Neural progenitor cell (in vitro differentiated cells): Measurements from ENCODE around the gene CELA1. TPM values are rescaled to one million over a fixed set of nuclear protein-coding genes. Genes with fewer than 3 reads are reported as not detected.

Experiments used
- DNase-seq: peaks from one replicate; pipeline ENCODE4 v3.0.0-alpha.2; 2016; ENCODE audit warnings: low spot score
- H2AFZ ChIP-seq: fragments of 200-600 bp; sonication (generic); replicated peaks from 2 replicates; pipeline ENCODE4 v1.6.1; 2016; ENCODE audit warnings: antibody characterized with exemption
- H3F3A ChIP-seq: fragments of 200-600 bp; sonication (generic); 2 replicates; pipeline ENCODE4 v1.6.1; 2016; ENCODE audit warnings: antibody characterized with exemption, low read depth
- H3K27ac ChIP-seq: fragments of 200-600 bp; sonication (generic); 2 replicates; pipeline ENCODE4 v1.5.1; 2016; ENCODE audit warnings: mild to moderate bottlenecking
- H3K27me3 ChIP-seq: fragments of 200-600 bp; sonication (generic); 2 replicates; pipeline ENCODE4 v1.6.1; 2016; ENCODE audit warnings: mild to moderate bottlenecking, moderate library complexity
- H3K36me3 ChIP-seq: fragments of 200-600 bp; sonication (generic); 2 replicates; pipeline ENCODE4 v1.5.1; 2016
- H3K4me1 ChIP-seq: fragments of 200-600 bp; sonication (generic); 2 replicates; pipeline ENCODE4 v1.6.1; 2016; ENCODE audit warnings: mixed run types
- H3K4me2 ChIP-seq: fragments of 200-600 bp; sonication (generic); 2 replicates; pipeline ENCODE4 v1.6.1; 2016
- H3K4me3 ChIP-seq: fragments of 200-600 bp; sonication (generic); 2 replicates; pipeline ENCODE4 v1.5.1; 2016
- H3K79me2 ChIP-seq: fragments of 200-600 bp; sonication (generic); 2 replicates; pipeline ENCODE4 v1.6.1; 2016; ENCODE audit warnings: low read depth
- H3K9ac ChIP-seq: fragments of 200-600 bp; sonication (generic); 2 replicates; pipeline ENCODE4 v1.6.1; 2016
- H3K9me3 ChIP-seq: fragments of 200-600 bp; sonication (generic); 2 replicates; pipeline ENCODE4 v1.5.1; 2016; ENCODE audit warnings: low read depth
- H4K20me1 ChIP-seq: fragments of 200-600 bp; sonication (generic); 2 replicates; pipeline ENCODE4 v1.6.1; 2016; ENCODE audit warnings: low read depth
- H3K27ac Mint-ChIP-seq: 3 replicates; pipeline ENCODE4 v1.8.0; 2021; ENCODE audit warnings: mixed read lengths
- H3K27me3 Mint-ChIP-seq: 2 replicates; pipeline ENCODE4 v1.8.0; 2022; ENCODE audit warnings: low read depth, mild to moderate bottlenecking, inconsistent platforms, moderate library complexity, mixed read lengths; ENCODE audit not compliant: insufficient read depth
- H3K36me3 Mint-ChIP-seq: 3 replicates; pipeline ENCODE4 v1.8.0; 2021; ENCODE audit warnings: mixed read lengths
- H3K4me1 Mint-ChIP-seq: 3 replicates; pipeline ENCODE4 v1.8.0; 2021; ENCODE audit warnings: mixed read lengths
- H3K4me3 Mint-ChIP-seq: 3 replicates; pipeline ENCODE4 v1.8.0; 2021; ENCODE audit warnings: mild to moderate bottlenecking, moderate library complexity, mixed read lengths
- H3K9me3 Mint-ChIP-seq: 3 replicates; pipeline ENCODE4 v1.8.0; 2020; ENCODE audit warnings: mixed read lengths
- CTCF ChIP-seq: fragments of 200-600 bp; sonication (generic); IDR thresholded peaks from 2 replicates; pipeline ENCODE4 v1.5.1; 2017; ENCODE audit warnings: antibody characterized with exemption, mild to moderate bottlenecking
- EZH2 ChIP-seq: fragments of 200-600 bp; sonication (generic); IDR thresholded peaks from 2 replicates; pipeline ENCODE4 v1.6.1; 2017; ENCODE audit warnings: antibody characterized with exemption, mild to moderate bottlenecking, moderate library complexity
- EZH2phosphoT487 ChIP-seq: fragments of 200-600 bp; sonication (generic); IDR thresholded peaks from 2 replicates; pipeline ENCODE4 v1.6.1; 2017; ENCODE audit warnings: antibody characterized with exemption
- total RNA-seq: library from RNA; depleted of rRNA; stranded (reverse); fragments of >200 nt; gene quantifications from 2 replicates; pipeline ENCODE4 v1.2.3, GENCODE V29; 2015; ENCODE audit warnings: low replicate concordance

The CELA1 gene
- total RNA-seq, 1 donor from 2014 or later = not detected

GRCh38 chr12:51324953-51325352 lies 21.5 kb downstream of the CELA1 start:
- H3K9me3 Mint-ChIP-seq = peaks cover 2% of the 10 kb centered on the region
- peaks cover 42% of the 10 kb centered on the region for H3K4me1 ChIP-seq
- no peaks in the 10 kb centered on the region for H3K36me3 ChIP-seq
- TF ChIP-seq EZH2 = no peak
- TF ChIP-seq EZH2phosphoT487 = no peak
- no peak for TF ChIP-seq CTCF
- no peak for DNase-seq
- no peaks in the 10 kb centered on the region for H3K27me3 ChIP-seq
- H3K9me3 ChIP-seq = no peaks in the 10 kb centered on the region
- H3K4me2 ChIP-seq = no peak overlapping the region
- H2AFZ ChIP-seq = no peak overlapping the region
- H3K4me3 Mint-ChIP-seq = no peak overlapping the region
- H3K27ac Mint-ChIP-seq = peak overlapping the region; percentile 7
- peaks cover 24% of the 10 kb centered on the region for H3K4me1 Mint-ChIP-seq
- no peak overlapping the region for H3K9ac ChIP-seq
- no peak overlapping the region for H3K27ac ChIP-seq
- no peaks in the 10 kb centered on the region for H3K36me3 Mint-ChIP-seq
- peaks cover 30% of the 10 kb centered on the region for H3F3A ChIP-seq
- no peaks in the 10 kb centered on the region for H4K20me1 ChIP-seq
- no peaks in the 10 kb centered on the region for H3K79me2 ChIP-seq
- no peak overlapping the region for H3K4me3 ChIP-seq
- H3K27me3 Mint-ChIP-seq = peaks cover 2% of the 10 kb centered on the region

- Histone ChIP-seq H3K4me2 (no peak within 1 kb of the TSS), H3K4me1 (peaks cover 45% of the 10 kb centered on the region), H3K27ac (peak within 1 kb of the TSS; percentile 43), H3K9me3 (no peaks in the 10 kb centered on the region), H4K20me1 (no peaks in the 10 kb centered on the region), H3K79me2 (no peaks in the 10 kb centered on the region), H2AFZ (peak within 1 kb of the TSS; percentile 53), H3K36me3 (no peaks in the 10 kb centered on the region), H3K27me3 (no peaks in the 10 kb centered on the region), H3K9ac (no peak within 1 kb of the TSS), H3K4me3 (no peak within 1 kb of the TSS), H3F3A (peaks cover 37% of the 10 kb centered on the region)
- Mint-ChIP-seq H3K9me3 (peaks cover 2% of the 10 kb centered on the region), H3K27me3 (peaks cover 2% of the 10 kb centered on the region), H3K36me3 (no peaks in the 10 kb centered on the region), H3K4me1 (peaks cover 23% of the 10 kb centered on the region), H3K27ac (peak within 1 kb of the TSS; percentile 66), H3K4me3 (no peak within 1 kb of the TSS)
- DNase-seq = no peak
- no peak for TF ChIP-seq EZH2phosphoT487
- TF ChIP-seq CTCF = no peak
- TF ChIP-seq EZH2 = no peak
Measured at GRCh38 chr12:51323966-51324895, 22.2 kb downstream of the CELA1 start, which contains the start of gene BIN2. TSS of gene BIN2 (minus strand) at chr12:51324174. CDS start at chr12:51324102, 72 bp downstream.

DNA sequence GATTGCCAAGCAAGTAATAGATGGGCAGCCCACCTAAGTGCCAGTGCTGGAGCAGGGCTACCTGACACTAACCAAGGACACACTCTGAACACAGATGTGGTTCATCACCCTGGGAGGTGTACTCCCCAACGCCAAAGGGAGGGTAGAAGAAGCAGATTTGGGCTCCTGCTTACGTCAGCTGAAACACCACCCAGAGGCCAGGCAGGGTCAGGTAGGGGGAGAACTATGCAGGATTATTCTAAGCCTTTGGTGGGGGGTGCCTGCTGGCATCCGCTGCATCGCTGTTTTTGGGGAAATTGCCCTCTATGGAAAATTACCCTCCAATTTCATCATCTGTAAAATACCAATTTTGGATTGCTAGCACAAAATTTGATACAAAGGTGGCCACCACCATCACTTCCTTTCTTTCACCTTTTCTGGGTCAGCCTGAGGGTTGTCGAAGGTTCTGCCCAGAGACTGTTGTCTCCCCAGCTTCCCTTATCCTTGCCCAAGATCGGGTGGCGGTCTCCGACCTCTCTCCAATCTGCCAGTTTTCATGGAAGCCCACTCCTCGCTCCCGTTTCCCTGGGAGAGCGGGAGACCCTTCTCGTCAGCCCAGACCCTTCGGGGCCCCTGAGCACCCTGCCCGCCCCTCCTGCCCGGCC lies 23.0 kb downstream of the CELA1 start:
- Mint-ChIP-seq H3K4me3 (no peak overlapping the region), H3K36me3 (no peaks in the 10 kb centered on the region), H3K9me3 (peaks cover 2% of the 10 kb centered on the region), H3K27me3 (peaks cover 4% of the 10 kb centered on the region), H3K4me1 (peaks cover 23% of the 10 kb centered on the region), H3K27ac (peak overlapping the region; percentile 66)
- Histone ChIP-seq H4K20me1 (no peaks in the 10 kb centered on the region), H3K27ac (peak overlapping the region; percentile 43), H3K4me3 (no peak overlapping the region), H3K4me2 (no peak overlapping the region), H3K27me3 (no peaks in the 10 kb centered on the region), H3K79me2 (no peaks in the 10 kb centered on the region), H3K36me3 (no peaks in the 10 kb centered on the region), H3K4me1 (peaks cover 53% of the 10 kb centered on the region), H3K9me3 (no peaks in the 10 kb centered on the region), H2AFZ (no peak overlapping the region), H3K9ac (no peak overlapping the region), H3F3A (peaks cover 45% of the 10 kb centered on the region)
- TF ChIP-seq CTCF = no peak
- no peak for TF ChIP-seq EZH2
- TF ChIP-seq EZH2phosphoT487 = no peak
- DNase-seq = no peak
